CD14-positive monocyte (primary cell): ENCODE measurements around the gene MRPS27. TPM values are rescaled to one million over a fixed set of nuclear protein-coding genes. Genes with fewer than 3 reads are reported as not detected.

Experiments used
- DNase-seq, 3 donors: peaks; one replicate each; pipeline ENCODE4 v3.0.0-alpha.2; 2011 to 2022
- H2AFZ ChIP-seq: 2 replicates; pipeline ENCODE4 v1.6.0; 2012; ENCODE audit warnings: mild to moderate bottlenecking, low read depth, low read length, inconsistent platforms; ENCODE audit not compliant: insufficient read depth, poor library complexity, severe bottlenecking
- H3K27ac ChIP-seq, 2 donors: 1 replicate in 1 of 2; 2 replicates in 1 of 2; pipeline ENCODE4 v1.5.1; 2012 to 2013; ENCODE audit warnings: low read length in 2 of 2, control low read depth in 1 of 2, inconsistent platforms in 1 of 2, low read depth in 1 of 2, mild to moderate bottlenecking in 1 of 2
- H3K27me3 ChIP-seq, 2 donors: one replicate each; pipeline versions ENCODE4 v1.6.0 to v1.6.1; 2011 to 2013; ENCODE audit warnings: low read length in 2 of 2; ENCODE audit not compliant: control insufficient read depth in 2 of 2, insufficient read depth in 2 of 2
- H3K36me3 ChIP-seq, 2 donors: replicated peaks in 1 of 2; 1 replicate in 1 of 2; 2 replicates in 1 of 2; pipeline versions ENCODE4 v1.5.1 to v1.6.1; 2012 to 2013; ENCODE audit warnings: low read length in 2 of 2, control low read depth in 1 of 2, inconsistent platforms in 1 of 2, mild to moderate bottlenecking in 1 of 2; ENCODE audit not compliant: insufficient read depth in 2 of 2, control insufficient read depth in 1 of 2
- H3K4me1 ChIP-seq, 2 donors: 1 replicate in 1 of 2; 2 replicates in 1 of 2; pipeline versions ENCODE4 v1.5.1 to v1.6.1; 2012 to 2013; ENCODE audit warnings: low read length in 2 of 2, control low read depth in 1 of 2, inconsistent platforms in 1 of 2, mild to moderate bottlenecking in 1 of 2, moderate library complexity in 1 of 2; ENCODE audit not compliant: insufficient read depth in 2 of 2, control insufficient read depth in 1 of 2
- H3K4me2 ChIP-seq: replicated peaks from 2 replicates; pipeline ENCODE3; 2012; ENCODE audit warnings: low read length, moderate library complexity, mild to moderate bottlenecking; ENCODE audit not compliant: poor library complexity, severe bottlenecking; ENCODE audit errors: extremely low read depth
- H3K4me3 ChIP-seq, 3 experiments: fragments of 200-600 bp in 1 of 3; sonication (generic) in 1 of 3; replicated peaks in 1 of 3; 1 replicate in 2 of 3; 2 replicates in 1 of 3; pipeline ENCODE4 v1.5.1; 2011 to 2013; ENCODE audit warnings: low read length in 3 of 3, mild to moderate bottlenecking in 3 of 3, control low read depth in 2 of 3, low read depth in 2 of 3, inconsistent platforms in 1 of 3, moderate library complexity in 1 of 3
- H3K79me2 ChIP-seq: 2 replicates; pipeline ENCODE4 v1.6.0; 2012; ENCODE audit warnings: mild to moderate bottlenecking, control low read depth, inconsistent platforms, low read length, moderate library complexity; ENCODE audit not compliant: insufficient read depth
- H3K9ac ChIP-seq: 2 replicates; pipeline ENCODE4 v1.6.0; 2017; ENCODE audit warnings: low read length, mild to moderate bottlenecking; ENCODE audit not compliant: insufficient read depth, poor library complexity, severe bottlenecking
- H3K9me3 ChIP-seq, 2 donors: replicated peaks in 1 of 2; 1 replicate in 1 of 2; 2 replicates in 1 of 2; pipeline versions ENCODE4 v1.5.1 to v1.6.1; 2012 to 2013; ENCODE audit warnings: low read length in 2 of 2, control low read depth in 1 of 2; ENCODE audit not compliant: control insufficient read depth in 1 of 2, insufficient read depth in 1 of 2
- H4K20me1 ChIP-seq: 2 replicates; pipeline ENCODE4 v1.6.0; 2012; ENCODE audit warnings: mild to moderate bottlenecking, low read length, control low read depth, moderate library complexity; ENCODE audit not compliant: insufficient read depth
- H3K27ac Mint-ChIP-seq, 7 donors: one replicate each; pipeline ENCODE4 v1.8.0; 2020; ENCODE audit warnings: mild to moderate bottlenecking in 7 of 7, mixed read lengths in 7 of 7, moderate library complexity in 6 of 7, inconsistent platforms in 2 of 7
- H3K27me3 Mint-ChIP-seq, 3 donors: one replicate each; pipeline ENCODE4 v1.8.0; 2021 to 2022; ENCODE audit warnings: low read depth in 3 of 3, mild to moderate bottlenecking in 3 of 3, mixed read lengths in 3 of 3, moderate library complexity in 3 of 3, inconsistent platforms in 1 of 3
- H3K36me3 Mint-ChIP-seq, 2 donors: one replicate each; pipeline ENCODE4 v1.8.0; 2020; ENCODE audit warnings: mixed read lengths in 2 of 2, inconsistent platforms in 1 of 2, mild to moderate bottlenecking in 1 of 2
- H3K4me1 Mint-ChIP-seq: one replicate; pipeline ENCODE4 v1.8.0; 2020; ENCODE audit warnings: mild to moderate bottlenecking, mixed read lengths
- H3K4me3 Mint-ChIP-seq, 2 donors: one replicate each; pipeline ENCODE4 v1.8.0; 2020; ENCODE audit warnings: mild to moderate bottlenecking in 2 of 2, mixed read lengths in 2 of 2, moderate library complexity in 1 of 2
- H3K9me3 Mint-ChIP-seq, 7 donors: one replicate each; pipeline ENCODE4 v1.8.0; 2020 to 2022; ENCODE audit warnings: mixed read lengths in 7 of 7, mild to moderate bottlenecking in 6 of 7, moderate library complexity in 6 of 7, inconsistent platforms in 2 of 7
- CTCF ChIP-seq: fragments of 200-600 bp; IDR thresholded peaks from one replicate; pipeline ENCODE4 v1.8.0; 2022; ENCODE audit warnings: antibody characterized with exemption, mild to moderate bottlenecking
- WGBS: methylation state at CpG from one replicate; pipeline ENCODE4 v1.1.5; 2013; ENCODE audit warnings: missing lambda C conversion rate; ENCODE audit not compliant: insufficient coverage; 5-methylcytosine and 5-hydroxymethylcytosine counted together
- intact Hi-C, 2 donors: fragments of 100-400 bp; cut with micrococcal nuclease; formaldehyde crosslinking; loops; one replicate each; pipeline versions ENCODE4 v1.15.0 to v1.15.1; 2023
- polyA plus RNA-seq, 3 donors: library from polyadenylated mRNA; depleted of rRNA in 1 of 3; unstranded in 2 of 3; stranded (reverse) in 1 of 3; fragments of 300-500 nt in 2 of 3; fragments of >200 nt in 1 of 3; fragmentation: Illumina TruSeq in 2 of 3; gene quantifications; 1 replicate in 2 of 3; 2 replicates in 1 of 3; pipeline ENCODE4 v1.2.3, GENCODE V29; 2012 to 2021

MRPS27 gene
- polyA plus RNA-seq, 3 donors: 13.3 to 19.2 (median 15.3) TPM

GRCh38 chr5:72272398-72272797, 47.6 kb downstream of the MRPS27 start:
- Histone ChIP-seq H3K4me3 (no peak overlapping the region), H3K79me2 (no peaks in the 10 kb centered on the region), H3K9ac (no peak overlapping the region), H3K9me3 (no peaks in the 10 kb centered on the region), H2AFZ (no peak overlapping the region), H3K27me3 (no peaks in the 10 kb centered on the region), H4K20me1 (no peaks in the 10 kb centered on the region), H3K4me1 (no peaks in the 10 kb centered on the region), H3K27ac (no peak overlapping the region), H3K36me3 (no peaks in the 10 kb centered on the region), H3K4me2 (no peak overlapping the region)
- H3K36me3 Mint-ChIP-seq: peaks cover 18 to 25% of the 10 kb centered on the region in 2 donors
- intact Hi-C loops: no loop called here
- no peaks in the 10 kb centered on the region for H3K27me3 Mint-ChIP-seq
- WGBS: 100% methylated on average over 1 of the region's 4 CpGs
- H3K4me3 Mint-ChIP-seq: no peak overlapping the region
- DNase-seq: no peak
- H3K9me3 Mint-ChIP-seq: peaks cover 0 to 5% (median 0%) of the 10 kb centered on the region in 7 donors
- no peaks in the 10 kb centered on the region for H3K4me1 Mint-ChIP-seq
- H3K27ac Mint-ChIP-seq: no peak overlapping the region
- TF ChIP-seq CTCF: no peak

GRCh38 chr5:72271702-72272101, 48.3 kb downstream of the MRPS27 start:
- Histone ChIP-seq H3K9me3 (no peaks in the 10 kb centered on the region), H4K20me1 (no peaks in the 10 kb centered on the region), H3K4me2 (no peak overlapping the region), H2AFZ (no peak overlapping the region), H3K27me3 (no peaks in the 10 kb centered on the region), H3K9ac (no peak overlapping the region), H3K36me3 (no peaks in the 10 kb centered on the region), H3K27ac (no peak overlapping the region), H3K79me2 (no peaks in the 10 kb centered on the region), H3K4me1 (no peaks in the 10 kb centered on the region), H3K4me3 (no peak overlapping the region)
- peaks cover 16 to 22% of the 10 kb centered on the region in 2 donors for H3K36me3 Mint-ChIP-seq
- intact Hi-C loops: no loop called here
- no peak overlapping the region for H3K27ac Mint-ChIP-seq
- no peak overlapping the region for H3K4me3 Mint-ChIP-seq
- no peak for DNase-seq
- 100% methylated on average over 1 of the region's 3 CpGs for WGBS
- no peak for TF ChIP-seq CTCF
- no peaks in the 10 kb centered on the region for H3K4me1 Mint-ChIP-seq
- H3K27me3 Mint-ChIP-seq: no peaks in the 10 kb centered on the region
- H3K9me3 Mint-ChIP-seq: peaks cover 0 to 3% (median 0%) of the 10 kb centered on the region in 7 donors
